Stimulated activated CD4-positive, alpha-beta T cell treated with anti-CD3 and anti-CD28 coated beads, Interleukin-1b, Interleukin-23, amount 100 ng/mL, for 4 hours (primary cell): ENCODE measurements around the gene OSM.
"Not testable (repeated sequence)": the region's sequence is repeated elsewhere in the genome, so short reads cannot be mapped to it uniquely, and the experiment has no call there.

Source experiments
- DNase-seq, 2 donors: peaks; one replicate each; pipeline ENCODE4 v3.0.0-alpha.2; 2020; ENCODE audit warnings: low read depth in 2 of 2

The OSM gene

GRCh38 chr22:30245181-30245984, 21.3 kb downstream of the OSM start:
- DNase-seq = no peak

- DNase-seq = no peak
Measured at GRCh38 chr22:30244641-30245040, 22.0 kb downstream of the OSM start.

- DNase-seq = no peak
Measured at GRCh38 chr22:30244066-30244465, 22.6 kb downstream of the OSM start.

- DNase-seq = no peak
Measured at GRCh38 chr22:30243661-30244060, 23.0 kb downstream of the OSM start.

GRCh38 chr22:30241576-30242371, 24.9 kb downstream of the OSM start:
- no peak for DNase-seq

GRCh38 chr22:30240541-30241417, 25.9 kb downstream of the OSM start:
- DNase-seq = no peak

GRCh38 chr22:30239488-30240405, 26.9 kb downstream of the OSM start:
- no peak for DNase-seq

GRCh38 chr22:30238661-30239487, 27.8 kb downstream of the OSM start:
- DNase-seq = peak in 1 of 2 donors; percentile 33

- DNase-seq = no peak
Measured at GRCh38 chr22:30238136-30238535, 28.5 kb downstream of the OSM start.

GRCh38 chr22:30236875-30237274, 29.8 kb downstream of the OSM start:
- no peak for DNase-seq

GRCh38 chr22:30235687-30236170, 30.9 kb downstream of the OSM start:
- no peak for DNase-seq

GRCh38 chr22:30234786-30235470, 31.7 kb downstream of the OSM start:
- DNase-seq = no peak

GRCh38 chr22:30234325-30234724, 32.3 kb downstream of the OSM start:
- DNase-seq = not testable (repeated sequence)

- no peak for DNase-seq
Measured at GRCh38 chr22:30233582-30233981, 33.1 kb downstream of the OSM start.

GRCh38 chr22:30232716-30233218, 33.9 kb downstream of the OSM start:
- no peak for DNase-seq

GRCh38 chr22:30230787-30231461, 35.7 kb downstream of the OSM start:
- no peak for DNase-seq

- DNase-seq = no peak
Measured at GRCh38 chr22:30230330-30230729, 36.3 kb downstream of the OSM start.
